AG04450 (cell line): ENCODE data around the gene HAVCR1. TPM values are rescaled to one million over a fixed set of nuclear protein-coding genes. Genes with fewer than 3 reads are reported as not detected.

Experiments
- CTCF ChIA-PET: fragments of 300-600, 350-600 bp; formaldehyde crosslinking; extraction: SDS; loops from one replicate; lab custom pipeline; 2022; ENCODE audit warnings: antibody characterized with exemption, inconsistent platforms; lab: Charles Lee
- POLR2A ChIA-PET: fragments of 350-600 bp; formaldehyde crosslinking; extraction: SDS; loops from one replicate; lab custom pipeline; 2021; ENCODE audit warnings: antibody characterized with exemption, inconsistent platforms; lab: Yijun Ruan, JAX
- DNase-seq: peaks from one replicate; pipeline ENCODE4 v3.0.0-alpha.2; 2011; ENCODE audit warnings: low read depth, low spot score
- H3K27ac ChIP-seq: one replicate; pipeline ENCODE4 v1.5.1; 2012; ENCODE audit warnings: low read depth, low read length, control low read depth
- H3K27me3 ChIP-seq: one replicate; pipeline ENCODE4 v1.6.0; 2012; ENCODE audit warnings: low read length; ENCODE audit not compliant: control insufficient read depth, insufficient read depth
- H3K4me3 ChIP-seq: 2 replicates; pipeline ENCODE4 v1.5.1; 2011; ENCODE audit warnings: mild to moderate bottlenecking, low read depth, low read length, control low read depth
- H3K9me3 ChIP-seq: 2 replicates; pipeline ENCODE4 v1.5.1; 2012; ENCODE audit warnings: low read length; ENCODE audit not compliant: control insufficient read depth, insufficient read depth
- CTCF ChIP-seq: IDR thresholded peaks from 2 replicates; pipeline ENCODE4 v1.5.1; 2011; ENCODE audit warnings: low read depth, low read length, control low read depth, inconsistent platforms
- polyA minus RNA-seq: library from RNA; depleted of rRNA, polyadenylated mRNA; stranded (reverse); fragments of >200 nt; gene quantifications from 2 replicates; pipeline ENCODE4 v1.2.3, GENCODE V29; 2011; rRNA and poly(A)+ RNA removed
- polyA plus RNA-seq: library from polyadenylated mRNA; depleted of rRNA; stranded (reverse); fragments of >200 nt; gene quantifications from 2 replicates; pipeline ENCODE4 v1.2.3, GENCODE V29; 2011; rRNA removed

The HAVCR1 gene
- polyA plus RNA-seq (0.29 TPM in 1 of 2 replicates, not detected in the other), polyA minus RNA-seq (not detected in 2 replicates)

GRCh38 chr5:157059093-157059539 lies at the start of gene HAVCR1:
Gene HAVCR1, minus strand, starts transcription at chr5:157059116. Its CDS starts 1,173 bp downstream, at chr5:157057943.
- POLR2A ChIA-PET = no interaction called here
- CTCF ChIA-PET = no interaction called here
- Histone ChIP-seq H3K4me3 (no peak within 1 kb of the TSS), H3K9me3 (peaks cover 13% of the 10 kb centered on the region), H3K27me3 (no peaks in the 10 kb centered on the region), H3K27ac (no peak within 1 kb of the TSS)
- DNase-seq = no peak
- no peak for TF ChIP-seq CTCF

- Histone ChIP-seq H3K4me3 (no peak overlapping the region), H3K9me3 (no peaks in the 10 kb centered on the region), H3K27ac (no peak overlapping the region), H3K27me3 (no peaks in the 10 kb centered on the region)
- ChIA-PET POLR2A (no interaction called here), CTCF (interaction anchor here (0.7 kb wide), 1 partner anchor 338 kb away, joined by 3 read pairs; no protein-coding TSS in a partner anchor)
- TF ChIP-seq CTCF = no peak
- no peak for DNase-seq
These were observed 48.6 kb upstream of the HAVCR1 start for GRCh38 chr5:157107508-157107907.

GRCh38 chr5:157106630-157107461 lies 47.9 kb upstream of the HAVCR1 start:
- ChIA-PET POLR2A (no interaction called here), CTCF (interaction anchor here (0.7 kb wide), 1 partner anchor 338 kb away, joined by 3 read pairs; no protein-coding TSS in a partner anchor)
- no peak overlapping the region for H3K27ac ChIP-seq
- DNase-seq = no peak
- H3K4me3 ChIP-seq = no peak overlapping the region
- no peaks in the 10 kb centered on the region for H3K27me3 ChIP-seq
- no peak for TF ChIP-seq CTCF
- no peaks in the 10 kb centered on the region for H3K9me3 ChIP-seq

GRCh38 chr5:157100140-157100679 lies 41.3 kb upstream of the HAVCR1 start:
- no peak for TF ChIP-seq CTCF
- Histone ChIP-seq H3K4me3 (no peak overlapping the region), H3K27ac (no peak overlapping the region), H3K9me3 (no peaks in the 10 kb centered on the region), H3K27me3 (no peaks in the 10 kb centered on the region)
- CTCF ChIA-PET = no interaction called here
- POLR2A ChIA-PET = no interaction called here
- no peak for DNase-seq
